Islet precursor cell (in vitro differentiated cells): ENCODE results near the gene COMT.
"Not testable (repeated sequence)": the region's sequence is repeated elsewhere in the genome, so short reads cannot be mapped to it uniquely, and the experiment has no call there.

ENCODE experiments used
- DNase-seq: peaks from one replicate; pipeline ENCODE4 v3.0.0-alpha.2; 2018

The COMT gene

DNA sequence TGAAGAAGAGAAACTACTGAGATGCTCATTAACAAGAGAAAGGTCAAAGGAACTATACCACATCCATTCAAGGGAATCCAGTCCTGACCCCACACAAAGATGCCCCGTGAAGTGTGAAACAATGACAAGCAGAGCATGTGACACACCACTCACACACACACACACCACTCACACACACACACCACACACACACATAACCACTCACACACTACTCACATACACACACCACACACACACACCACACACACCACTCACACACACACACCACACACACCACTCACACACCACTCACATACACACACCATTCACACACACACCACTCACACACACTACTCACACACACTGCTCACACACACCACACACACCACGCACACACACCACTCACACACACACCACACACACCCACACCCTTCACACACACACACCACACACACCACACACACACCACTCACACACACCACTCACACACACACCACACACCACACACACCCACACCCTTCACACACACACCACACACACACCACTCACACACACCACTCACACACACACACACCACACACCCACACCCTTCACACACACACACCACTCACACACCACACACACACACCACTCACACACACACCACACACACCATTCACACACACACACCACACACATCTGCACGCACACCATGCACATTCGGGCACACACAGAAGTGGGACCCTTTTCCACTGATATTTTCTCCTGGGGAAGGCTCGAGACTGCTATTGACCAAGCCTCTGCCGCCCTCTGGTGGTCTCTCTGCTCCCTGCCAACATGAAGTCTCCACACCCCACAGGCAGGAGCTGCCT is 32.0 kb upstream of the COMT start:
- DNase-seq = peak; percentile 91

- no peak for DNase-seq
Measured at GRCh38 chr22:19910180-19910744, 31.3 kb upstream of the COMT start.

- no peak for DNase-seq
Measured at GRCh38 chr22:19911540-19912270, 29.9 kb upstream of the COMT start.

- DNase-seq = peak; percentile 69
Measured at GRCh38 chr22:19912271-19912999, 29.1 kb upstream of the COMT start.

- DNase-seq = no peak
Measured at GRCh38 chr22:19913337-19913936, 28.1 kb upstream of the COMT start.

DNA sequence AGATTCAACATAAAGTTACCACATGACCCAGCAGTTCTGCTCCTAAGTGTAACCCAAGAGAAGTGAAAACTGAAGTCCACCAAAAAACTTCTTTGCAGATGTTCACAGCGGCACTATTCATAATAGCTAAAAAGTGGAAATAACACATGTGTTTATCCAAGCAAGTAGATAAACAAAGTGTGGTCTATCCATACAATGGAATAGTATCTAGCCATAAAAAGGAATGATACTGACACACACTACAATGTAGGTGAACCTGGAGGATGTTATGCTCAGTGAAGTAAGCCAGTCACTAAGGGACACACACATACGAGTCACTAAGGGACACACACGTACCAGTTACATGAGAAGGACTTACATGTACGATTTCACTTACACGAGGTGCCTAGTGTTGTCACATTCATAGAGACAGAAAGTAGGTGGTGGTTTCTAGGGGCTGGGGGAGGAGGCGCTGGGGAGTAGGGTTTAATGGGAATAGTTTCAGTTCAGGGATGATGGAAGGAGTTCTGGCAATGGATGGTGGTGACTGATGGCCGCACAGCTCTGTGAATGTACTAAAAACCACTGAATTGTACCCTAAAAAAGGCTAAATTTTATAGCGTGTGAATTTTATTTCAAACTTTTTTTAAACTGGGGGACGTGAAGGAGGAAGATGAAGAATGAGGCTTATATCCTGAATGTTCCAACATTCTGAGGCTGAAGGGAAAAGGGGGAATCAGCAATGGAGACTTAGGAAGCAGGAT is 27.2 kb upstream of the COMT start:
- no peak for DNase-seq

GRCh38 chr22:19915287-19915954 is 26.2 kb upstream of the COMT start:
- DNase-seq = no peak

DNA sequence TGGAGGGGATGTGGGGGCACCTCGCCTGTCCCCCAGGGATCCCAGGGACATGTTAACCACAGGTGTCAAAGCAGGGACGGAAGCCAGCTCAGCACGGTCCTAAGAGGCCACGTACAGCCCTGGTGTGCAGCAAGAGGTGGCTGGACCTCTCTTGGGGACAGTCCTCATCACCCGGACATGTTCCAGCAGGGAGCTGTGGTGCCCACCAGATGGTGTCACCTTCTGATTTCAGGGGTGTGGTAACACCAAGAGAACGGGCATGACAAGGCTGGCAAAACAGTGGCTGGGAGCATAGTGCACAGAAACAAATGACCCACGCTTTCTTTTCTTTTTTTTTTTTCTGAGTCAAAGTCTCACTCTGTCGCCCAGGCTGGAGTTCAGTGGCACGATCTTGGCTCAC is 25.6 kb upstream of the COMT start:
- no peak for DNase-seq

- peak; percentile 42 for DNase-seq
Measured at GRCh38 chr22:19916941-19917340, 24.6 kb upstream of the COMT start.

- peak; percentile 47 for DNase-seq
Measured at GRCh38 chr22:19917389-19918138, 24.0 kb upstream of the COMT start.

DNA sequence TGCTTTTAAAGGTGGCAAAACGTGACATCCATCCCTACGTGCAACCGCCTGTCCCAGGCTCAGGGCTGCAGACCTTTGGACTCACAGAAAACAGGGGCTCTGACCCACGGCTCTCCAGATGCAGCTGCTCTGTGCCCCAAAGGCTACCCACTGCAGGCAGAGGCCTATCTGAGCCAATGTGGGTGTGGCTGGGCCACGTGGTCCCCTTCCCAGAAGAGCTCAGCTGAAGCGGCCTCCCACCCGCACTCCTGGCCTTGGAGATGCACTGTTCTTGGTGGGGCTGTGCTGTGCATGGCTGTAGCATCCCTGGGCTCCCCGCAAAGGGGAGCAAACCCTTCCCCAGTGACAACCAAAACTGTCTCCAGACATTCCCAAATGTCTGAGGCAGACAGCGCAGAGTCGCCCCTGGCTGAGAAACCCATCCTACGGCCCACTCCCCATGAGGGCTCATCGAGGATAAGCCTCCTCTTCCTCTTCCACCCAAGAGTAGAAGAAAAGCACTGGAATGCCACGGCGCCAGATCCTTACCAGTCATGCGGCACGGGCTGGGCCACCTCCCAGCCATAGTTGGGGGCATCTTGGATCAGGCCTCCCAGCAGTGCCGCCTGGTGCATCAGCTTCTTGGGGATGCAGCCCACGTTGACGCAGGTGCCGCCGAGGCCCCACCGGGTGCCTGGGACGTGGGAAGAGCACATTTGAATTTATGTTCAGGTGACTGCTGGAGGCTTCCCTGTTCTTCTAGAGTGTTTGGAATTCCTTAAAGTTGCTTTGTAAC is 23.1 kb upstream of the COMT start:
- DNase-seq = no peak

- no peak for DNase-seq
Measured at GRCh38 chr22:19919701-19920363, 21.7 kb upstream of the COMT start.

DNA sequence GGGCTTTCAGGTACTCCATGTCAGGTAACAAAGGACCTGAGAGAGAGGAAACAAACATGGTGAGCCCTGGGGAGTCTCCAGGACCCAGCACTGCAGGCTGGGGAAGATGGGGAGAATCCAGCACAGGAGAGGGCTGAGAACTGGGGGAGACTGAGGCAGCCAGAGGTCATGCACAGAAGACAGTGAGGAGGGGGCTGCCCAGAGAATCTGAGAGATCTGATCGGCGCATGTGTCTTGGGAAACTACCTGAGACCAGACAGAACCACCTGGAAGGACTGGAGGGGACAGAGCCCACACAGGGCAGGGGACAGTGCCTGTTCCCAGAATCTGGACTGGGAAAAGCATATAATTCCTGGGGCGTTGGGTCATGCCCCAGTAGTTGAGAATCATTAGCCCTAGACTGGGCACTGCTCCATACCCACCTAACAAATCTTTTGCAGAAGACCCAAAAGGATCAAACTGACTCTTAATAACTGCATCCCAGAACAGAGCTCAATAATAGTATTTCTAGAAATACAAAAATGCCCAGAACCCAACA is 20.0 kb upstream of the COMT start:
- no peak for DNase-seq

- no peak for DNase-seq
Measured at GRCh38 chr22:19923914-19924513, 17.6 kb upstream of the COMT start.

DNA sequence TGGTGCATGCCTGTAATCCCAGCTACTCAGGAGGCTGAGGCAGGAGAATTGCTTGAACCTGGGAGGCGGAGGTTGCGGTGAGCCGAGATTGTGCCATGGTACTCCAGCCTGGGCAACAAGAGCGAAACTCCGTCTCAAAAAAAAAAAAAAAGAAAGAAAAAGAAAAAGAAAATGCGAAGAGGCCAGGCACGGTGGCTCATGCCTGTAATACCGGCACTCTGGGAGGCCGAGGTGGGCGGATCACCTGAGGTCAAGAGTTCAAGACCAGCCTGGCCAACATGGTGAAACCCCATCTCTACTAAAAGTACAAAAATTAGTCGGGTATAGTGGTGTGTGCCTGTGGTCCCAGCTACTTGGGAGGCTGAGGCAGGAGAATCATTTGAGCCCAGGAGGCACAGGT is 15.5 kb upstream of the COMT start:
- not testable (repeated sequence) for DNase-seq

- DNase-seq = no peak
Measured at GRCh38 chr22:19927696-19928095, 13.9 kb upstream of the COMT start.

- no peak for DNase-seq
Measured at GRCh38 chr22:19928207-19928606, 13.4 kb upstream of the COMT start.
